Stimulated activated CD8-positive, alpha-beta memory T cell treated with anti-CD3 and anti-CD28 coated beads, Interleukin-15, amount 100 ng/mL, for 48 hours (primary cell): ENCODE results near the gene CAPSL.
"Not testable (repeated sequence)": the region's sequence is repeated elsewhere in the genome, so short reads cannot be mapped to it uniquely, and the experiment has no call there.

Experiments
- DNase-seq, 2 donors: peaks; one replicate each; pipeline ENCODE4 v3.0.0-alpha.2; 2020; ENCODE audit warnings: low read depth in 2 of 2

The CAPSL gene

GRCh38 chr5:35908228-35908627 lies 30.2 kb downstream of the CAPSL start:
- DNase-seq: no peak

DNA sequence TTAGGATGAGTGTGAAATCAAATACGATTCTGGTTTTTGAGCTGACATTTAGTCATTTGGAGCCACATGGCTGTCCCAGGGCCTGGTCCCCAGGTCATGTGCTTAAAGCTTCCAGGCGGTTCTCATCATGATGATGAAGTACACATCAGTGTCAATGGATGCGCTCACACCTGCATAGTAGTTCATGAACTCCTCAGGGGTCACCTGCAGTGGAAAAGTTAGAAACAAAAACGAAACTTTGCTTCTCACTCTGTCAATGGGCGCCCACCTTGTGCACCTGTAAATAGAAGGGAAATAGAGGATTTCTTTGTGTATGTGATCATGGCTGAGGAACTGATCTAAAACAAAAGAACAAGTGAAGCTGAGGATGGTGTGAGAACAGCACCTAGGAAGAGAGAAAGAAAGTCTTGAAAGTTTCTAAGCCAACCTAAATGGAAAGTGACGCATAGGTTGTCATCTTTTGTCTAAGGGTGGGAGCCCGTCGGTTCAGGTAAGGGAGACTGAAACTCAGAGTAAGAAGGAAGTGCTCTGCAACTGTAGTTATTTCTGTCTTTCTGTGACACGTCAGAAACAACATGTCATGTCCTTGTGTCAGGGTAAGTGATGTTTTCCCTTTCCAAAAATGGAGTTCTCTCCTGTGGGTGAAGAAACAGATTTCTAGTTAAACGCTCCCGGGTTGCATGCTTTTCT lies 33.8 kb downstream of the CAPSL start:
- no peak for DNase-seq

DNA sequence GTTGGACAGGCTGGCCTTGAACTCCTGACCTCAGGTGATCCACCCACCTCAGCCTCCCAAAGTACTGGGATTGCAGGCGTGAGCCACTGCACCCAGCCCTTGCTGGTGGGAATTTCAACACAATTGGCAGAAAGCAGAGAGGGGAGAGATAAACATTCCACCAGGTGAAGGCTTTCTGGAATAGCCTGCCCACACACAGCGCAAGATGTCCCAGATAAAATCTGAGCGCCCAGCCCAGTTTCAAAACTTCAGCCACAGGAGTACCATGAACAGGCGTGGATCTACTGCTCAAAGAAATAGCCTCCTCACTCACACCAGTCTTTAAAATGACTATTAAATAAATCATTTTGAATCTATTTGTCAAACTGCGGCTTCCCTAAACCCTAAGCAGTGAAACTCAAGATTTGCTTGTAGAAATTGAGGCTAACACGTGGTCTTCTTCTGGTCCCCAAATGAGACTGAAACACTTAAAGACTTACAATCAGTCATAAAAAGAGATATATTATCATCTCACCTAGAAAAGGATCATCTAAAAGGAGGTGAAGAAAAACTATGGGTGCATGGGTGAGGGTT lies 34.7 kb downstream of the CAPSL start:
- no peak for DNase-seq

DNA sequence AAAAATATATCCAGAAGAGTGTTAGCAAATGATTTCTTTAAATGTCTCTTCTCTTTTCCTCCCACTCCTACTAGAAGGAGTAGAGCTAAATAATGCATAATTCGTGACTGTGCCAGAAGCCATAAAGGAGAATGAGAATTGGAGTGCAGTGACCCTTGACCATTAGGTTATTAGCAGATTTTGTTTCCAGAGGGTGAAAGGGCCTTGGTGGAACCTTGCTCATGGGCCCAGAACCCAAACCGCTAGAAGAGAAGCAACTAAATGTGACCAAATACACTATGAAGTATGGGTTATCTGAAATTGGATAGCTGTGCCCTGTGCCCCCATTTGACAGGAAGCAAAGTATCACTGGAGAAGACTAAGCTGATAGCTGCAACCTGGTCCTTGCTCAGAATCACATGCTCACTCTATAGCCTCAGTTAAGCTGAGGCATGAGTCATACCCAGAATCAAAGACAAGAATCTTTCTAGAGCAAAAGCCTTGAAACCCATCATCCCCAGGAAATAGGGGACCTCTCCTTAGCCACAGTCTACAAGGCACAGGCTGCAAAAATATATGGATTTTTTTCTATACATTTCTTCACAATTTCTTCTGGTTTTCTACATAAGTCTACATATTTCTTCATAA lies 36.3 kb downstream of the CAPSL start:
- DNase-seq: no peak

- DNase-seq: no peak
Measured at GRCh38 chr5:35900972-35901695, 37.3 kb downstream of the CAPSL start.

GRCh38 chr5:35899800-35900199 lies 38.6 kb downstream of the CAPSL start:
- no peak for DNase-seq

DNA sequence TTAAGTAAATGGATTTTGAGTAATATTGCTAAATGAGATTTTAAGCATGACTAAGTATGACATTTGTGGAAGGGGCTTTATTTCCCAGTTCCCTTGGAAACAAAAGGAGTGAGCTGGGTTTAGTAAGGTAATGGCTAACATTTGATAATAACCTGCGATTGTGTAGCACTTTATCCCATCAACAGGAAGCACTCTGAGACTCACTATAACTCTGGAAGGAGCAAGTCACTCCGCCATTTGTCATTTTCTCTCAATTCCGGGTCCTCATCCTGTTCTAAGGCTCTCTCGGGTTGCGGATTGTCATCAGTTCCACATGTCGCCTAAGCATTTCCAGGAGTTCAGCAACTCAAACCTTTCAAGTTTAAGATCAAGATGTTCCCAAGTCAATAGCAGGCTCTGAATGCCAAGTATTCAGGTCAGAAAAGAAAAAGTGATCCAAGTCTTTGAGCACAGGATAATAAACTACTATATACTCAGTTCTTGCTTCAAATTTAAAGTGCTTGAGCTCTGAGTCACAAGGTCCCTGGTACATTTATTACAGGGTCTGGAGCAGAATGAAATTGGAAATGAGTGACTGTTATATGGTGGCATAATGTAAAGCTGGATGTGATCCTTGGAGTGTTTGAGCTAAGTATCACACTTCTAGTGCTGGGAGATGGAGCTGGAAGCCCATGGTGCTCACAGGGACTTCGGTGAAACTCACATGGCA lies 39.3 kb downstream of the CAPSL start:
- DNase-seq: no peak

DNA sequence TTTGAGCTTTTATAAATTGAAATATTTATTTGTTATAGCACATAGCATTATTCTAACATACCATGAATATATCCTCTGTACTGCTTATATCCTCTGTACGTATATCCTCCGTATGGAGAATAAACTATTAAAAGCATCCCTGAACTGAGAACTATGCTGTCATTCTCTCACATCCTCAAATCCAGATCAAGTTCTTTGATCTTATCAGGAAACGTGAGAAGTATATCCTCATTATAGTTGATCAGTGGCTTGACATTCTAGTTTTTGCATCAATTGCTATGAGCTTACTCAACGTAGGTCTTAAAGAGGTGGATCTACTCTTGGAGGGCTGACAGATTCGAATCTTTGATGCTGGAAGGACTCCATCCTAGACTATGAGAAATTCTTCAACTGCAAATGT lies 44.3 kb downstream of the CAPSL start:
- no peak for DNase-seq

DNA sequence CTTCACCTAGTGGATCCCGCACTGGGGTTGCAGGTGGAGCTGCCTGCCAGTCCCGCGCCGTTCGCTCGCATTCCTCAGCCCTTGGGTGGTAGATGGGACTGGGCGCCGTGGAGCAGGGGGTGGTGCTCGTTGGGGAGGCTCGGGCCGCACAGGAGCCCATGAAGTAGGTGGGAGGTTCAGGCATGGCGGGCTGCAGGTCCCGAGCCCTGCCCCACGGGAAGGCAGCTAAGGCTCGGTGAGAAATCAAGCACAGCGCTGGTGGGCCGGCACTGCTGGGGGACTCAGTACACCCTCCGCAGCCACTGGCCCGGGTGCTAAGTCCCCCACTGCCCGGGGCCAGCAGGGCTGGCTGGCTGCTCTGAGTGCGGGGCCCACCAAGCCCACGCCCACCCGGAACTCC lies 45.6 kb downstream of the CAPSL start:
- DNase-seq: not testable (repeated sequence)

DNA sequence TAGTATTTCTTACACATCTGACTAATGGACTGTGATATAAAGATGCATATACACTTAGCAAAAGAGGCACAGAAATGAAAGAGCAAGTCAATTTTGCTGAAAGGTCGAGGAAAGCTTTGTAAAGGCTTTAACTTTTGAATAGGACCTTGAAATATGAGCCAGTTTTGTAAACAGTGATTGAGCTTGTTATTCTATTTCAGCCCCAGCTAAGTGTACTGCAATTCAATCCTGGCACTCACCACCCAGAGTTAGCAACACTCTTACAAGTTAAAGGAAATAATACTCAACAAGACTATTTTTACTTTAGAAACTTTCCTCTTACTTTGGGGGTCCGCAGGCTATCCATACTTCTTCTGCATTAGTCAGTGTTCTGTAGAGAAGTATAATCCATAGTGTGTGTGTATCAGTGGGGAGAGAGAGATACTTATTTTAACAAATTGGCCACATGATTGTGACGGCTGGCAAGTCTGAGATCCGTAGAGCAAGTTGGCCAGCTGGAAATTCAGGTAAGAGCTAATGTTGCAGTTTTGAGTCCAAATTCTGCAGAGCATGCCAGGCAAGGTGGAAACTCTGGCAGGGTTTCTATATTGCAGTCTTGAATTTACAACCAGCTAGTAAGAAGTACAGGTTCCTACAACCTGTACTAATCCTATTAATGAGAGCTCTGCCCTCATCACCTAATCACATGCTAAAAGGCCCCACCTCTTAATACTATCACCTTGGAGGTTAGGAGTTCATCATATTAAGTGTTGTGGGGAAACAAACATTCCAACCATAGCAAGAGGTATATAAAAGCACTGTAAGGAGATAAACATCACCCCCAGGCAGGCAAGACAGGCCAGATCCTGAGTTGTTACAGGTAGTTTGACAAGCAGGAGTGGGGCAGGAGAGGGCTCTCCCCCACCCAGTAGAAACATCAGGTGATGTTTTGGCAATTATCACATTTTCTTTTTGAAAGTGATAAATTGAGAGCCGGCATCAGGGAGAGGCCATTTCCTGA lies 48.1 kb downstream of the CAPSL start:
- no peak for DNase-seq

DNA sequence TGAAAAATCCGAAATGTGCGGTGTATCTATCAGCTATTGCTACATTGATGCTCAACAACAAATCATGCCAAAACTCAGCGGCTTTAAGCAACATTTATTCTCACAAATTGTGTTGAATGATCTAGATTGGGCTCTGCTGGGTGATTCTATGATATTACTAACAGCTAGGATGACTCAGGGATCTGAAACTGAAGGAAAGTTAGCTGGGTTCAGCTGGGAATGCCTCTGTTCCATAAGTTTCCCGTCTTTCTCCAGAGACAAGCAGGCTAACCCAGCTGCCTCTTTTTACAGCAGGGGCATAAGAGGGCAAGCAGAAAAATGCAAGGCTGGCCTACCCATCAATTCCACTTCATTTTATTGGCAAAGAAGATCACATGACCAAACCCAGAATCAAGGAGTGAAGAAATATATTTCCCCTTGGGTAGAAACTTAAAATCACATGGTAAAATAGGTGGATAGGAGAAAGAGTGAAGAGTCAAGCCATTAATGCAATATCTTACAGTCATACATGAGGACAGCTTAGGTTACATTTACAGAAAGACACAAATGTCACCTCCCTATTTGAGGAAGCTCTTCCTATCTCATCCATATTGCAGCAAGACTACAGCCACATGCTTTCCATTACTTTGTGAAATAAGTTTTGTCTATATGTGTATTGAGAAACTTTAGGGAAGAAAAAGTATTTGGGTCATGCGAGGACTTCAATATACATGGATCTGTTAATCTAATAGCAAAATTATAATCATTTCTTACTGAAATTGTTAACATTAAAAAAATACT lies 50.9 kb downstream of the CAPSL start:
- no peak for DNase-seq

DNA sequence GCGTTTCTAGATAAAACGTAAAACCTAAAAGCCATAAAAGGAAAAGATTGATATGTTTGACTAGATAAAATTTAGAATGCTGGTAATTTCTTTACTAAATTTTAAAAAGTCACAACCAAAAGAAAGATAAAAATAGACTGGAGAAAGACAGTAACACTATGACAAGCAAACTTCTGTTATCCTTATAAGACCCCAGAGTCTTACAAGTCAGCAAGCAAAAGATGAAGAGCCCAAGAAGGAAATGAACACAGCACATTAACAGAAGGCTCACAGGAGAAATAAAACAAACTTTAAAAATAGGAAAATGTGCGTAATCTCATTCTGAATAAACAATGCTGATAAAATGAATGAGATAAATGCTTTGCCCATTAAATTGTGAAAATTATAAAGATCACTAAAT lies 52.0 kb downstream of the CAPSL start:
- no peak for DNase-seq

DNA sequence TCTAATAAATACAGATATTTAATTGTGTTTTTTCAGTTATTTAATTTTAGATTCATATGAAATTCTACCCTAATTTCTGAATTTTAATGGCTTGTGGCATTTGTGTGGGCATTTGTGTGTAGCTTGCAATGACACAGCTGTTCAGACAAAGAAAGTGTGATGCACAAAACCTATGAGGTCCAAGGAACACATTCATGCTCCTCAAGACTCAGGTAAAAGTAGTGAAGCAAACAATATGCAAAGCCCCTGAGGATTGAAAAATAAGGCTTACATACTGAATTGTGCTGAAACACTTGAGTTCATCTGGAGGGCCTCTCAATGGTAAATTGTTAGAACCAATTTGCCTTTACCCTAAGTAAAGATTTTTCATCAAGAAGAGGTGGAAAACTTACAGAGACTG lies 53.6 kb downstream of the CAPSL start:
- DNase-seq: no peak

- DNase-seq: no peak
Measured at GRCh38 chr5:35884191-35884769, 54.1 kb downstream of the CAPSL start.

- DNase-seq: no peak
Measured at GRCh38 chr5:35881758-35882157, 56.7 kb downstream of the CAPSL start.

GRCh38 chr5:35880156-35880555 lies 58.3 kb downstream of the CAPSL start:
- DNase-seq: no peak

GRCh38 chr5:35879649-35880048 lies 58.8 kb downstream of the CAPSL start:
- DNase-seq: no peak

DNA sequence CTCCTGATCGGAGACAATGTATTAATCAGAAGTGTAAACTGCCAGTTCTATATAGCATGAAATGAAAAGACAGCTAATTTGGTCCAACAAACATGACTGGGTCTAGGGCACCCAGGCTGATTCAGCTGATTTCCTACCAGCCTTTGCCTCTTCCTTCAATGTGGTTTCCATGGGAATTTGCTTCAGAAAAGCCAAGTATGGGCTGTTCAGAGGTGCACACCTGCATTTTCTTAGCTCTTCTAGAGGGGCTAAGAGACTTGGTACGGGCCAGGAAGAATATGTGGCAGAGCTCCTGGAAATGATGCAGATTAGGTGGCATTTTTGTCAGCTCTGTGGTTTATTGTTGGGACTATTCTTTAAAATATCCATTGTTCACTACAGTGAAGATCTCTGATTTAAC lies 59.3 kb downstream of the CAPSL start:
- no peak for DNase-seq

- DNase-seq: no peak
Measured at GRCh38 chr5:35878079-35878478, 60.3 kb downstream of the CAPSL start.

- DNase-seq: no peak
Measured at GRCh38 chr5:35877655-35878054, 60.8 kb downstream of the CAPSL start.
